ENCODE results near the gene NCBP2L.
A peak's percentile ranks its signal among the peaks of the same experiment; 100 is the strongest.

NCBP2L gene

GRCh38 chrX:107773906-107774435, 3.6 kb upstream of the NCBP2L start (continued):
- TF ChIP-seq TCF7L2 (IDR thresholded peaks at IDR 0.05; ENCODE audit: borderline replicate concordance, low read depth, low read length) (no peak), ZBTB11 (tag by site-specific recombination; conservative IDR thresholded peaks at IDR 0.05; ENCODE audit: low read depth) (no peak), SETDB1 (IDR thresholded peaks at IDR 0.05; ENCODE audit: insufficient read length, low read length) (no peak), ZNF274 (IDR thresholded peaks at IDR 0.05; ENCODE audit: low read length) (no peak), ZNF274 (tag by site-specific recombination; IDR thresholded peaks at IDR 0.05; ENCODE audit: borderline replicate concordance) (no peak), ZNF24 (tag by site-specific recombination; IDR thresholded peaks at IDR 0.05) (no peak)

GRCh38 chrX:107775000-107775733, 2.4 kb upstream of the NCBP2L start:
- Histone ChIP-seq H3K27ac (ENCODE audit: extremely low read depth, low read depth, low read length) (no peak overlapping the region; the same call in 1 of the 2 replicates), H3K4me1 (ENCODE audit: control insufficient read depth, insufficient read depth, low read length) (peaks cover 3% of the 10 kb centered on the region; the same call in 1 of the 2 replicates), H3K36me3 (ENCODE audit: control insufficient read depth in 2 of 2, insufficient read depth in 1 of 2, low read length in 2 of 2) (no peaks in the 10 kb centered on the region), H3K4me3 (ENCODE audit: low read depth, low read length) (peak overlapping the region; percentile 22), H3K9me3 (ENCODE audit: control insufficient read depth, insufficient read depth, low read depth, low read length) (no peaks in the 10 kb centered on the region)
- CTCF ChIA-PET: interaction anchor here (1.1 to 7.3 kb wide), 15 partner anchors 8 to 853 kb away, joined by 3 to 155 read pairs (median 5); partner anchors contain the start of gene MID2
- TF ChIP-seq WT1 (tag by site-specific recombination; IDR thresholded peaks at IDR 0.05) (no peak), ZNF416 (tag by site-specific recombination; IDR thresholded peaks at IDR 0.05) (no peak), GLIS1 (tag by site-specific recombination; IDR thresholded peaks at IDR 0.05) (peak; percentile 90), SP3 (tag by site-specific recombination; IDR thresholded peaks at IDR 0.05) (no peak), ZNF843 (tag by site-specific recombination; IDR thresholded peaks at IDR 0.05) (no peak), SCRT1 (tag by site-specific recombination; IDR thresholded peaks at IDR 0.05; ENCODE audit: borderline replicate concordance) (0 out of 2 replicates have a peak, but pooled peaks have one; percentile 26), ATF2 (tag by site-specific recombination; IDR thresholded peaks at IDR 0.05; ENCODE audit: low read depth) (no peak), SP7 (tag by site-specific recombination; IDR thresholded peaks at IDR 0.05) (no peak), SP2 (tag by site-specific recombination; IDR thresholded peaks at IDR 0.05) (no peak), ZNF248 (tag by site-specific recombination; IDR thresholded peaks at IDR 0.05) (no peak), SCRT2 (tag by site-specific recombination; IDR thresholded peaks at IDR 0.05) (0 out of 2 replicates have a peak, but pooled peaks have one; percentile 35), ZNF513 (tag by site-specific recombination; IDR thresholded peaks at IDR 0.05) (peak; percentile 79), KLF7 (tag by site-specific recombination; IDR thresholded peaks at IDR 0.05; ENCODE audit: borderline replicate concordance) (no peak), ZIC2 (tag by site-specific recombination; IDR thresholded peaks at IDR 0.05) (peak; percentile 69)
- POLR2A ChIA-PET: interaction anchor here (0.7 to 2.8 kb wide), 11 partner anchors 9 to 147 kb away, joined by 3 to 33 read pairs (median 4); partner anchors contain the start of gene PRPS1
